NCI-H82 (cell line): ENCODE measurements around the gene HES1.

Experiments
- DNase-seq: peaks from one replicate; lab custom pipeline; 2025; lab: John Stamatoyannopoulos, UW

HES1 gene

GRCh38 chr3:194102436-194102835 lies 33.5 kb upstream of the HES1 start:
- DNase-seq: no peak

- DNase-seq: no peak
These were observed 32.4 kb upstream of the HES1 start for GRCh38 chr3:194103505-194103904.

- DNase-seq: peak; percentile 52
These were observed 31.8 kb upstream of the HES1 start for GRCh38 chr3:194103983-194104751.

- DNase-seq: no peak
These were observed 30.7 kb upstream of the HES1 start for GRCh38 chr3:194105292-194105691.

GRCh38 chr3:194107107-194107506 lies 28.8 kb upstream of the HES1 start:
- no peak for DNase-seq

GRCh38 chr3:194109192-194109863 lies 26.6 kb upstream of the HES1 start:
- DNase-seq: no peak

GRCh38 chr3:194110483-194110882 lies 25.5 kb upstream of the HES1 start:
- no peak for DNase-seq

GRCh38 chr3:194111336-194111735 lies 24.6 kb upstream of the HES1 start:
- DNase-seq: no peak

GRCh38 chr3:194112120-194113106 lies 23.5 kb upstream of the HES1 start:
- peak; percentile 49 for DNase-seq

GRCh38 chr3:194114123-194114522 lies 21.8 kb upstream of the HES1 start:
- DNase-seq: no peak

- no peak for DNase-seq
These were observed 18.7 kb upstream of the HES1 start for GRCh38 chr3:194117104-194117845.

GRCh38 chr3:194118920-194119319 lies 17.0 kb upstream of the HES1 start:
- DNase-seq: no peak

GRCh38 chr3:194119831-194120590 lies 15.9 kb upstream of the HES1 start:
- no peak for DNase-seq

- DNase-seq: no peak
These were observed 14.9 kb upstream of the HES1 start for GRCh38 chr3:194120789-194121770.

GRCh38 chr3:194121891-194122631 lies 13.9 kb upstream of the HES1 start:
- DNase-seq: no peak

- DNase-seq: no peak
These were observed 12.2 kb upstream of the HES1 start for GRCh38 chr3:194123726-194124125.

GRCh38 chr3:194124193-194124592 lies 11.8 kb upstream of the HES1 start:
- DNase-seq: no peak

- DNase-seq: no peak
These were observed 10.5 kb upstream of the HES1 start for GRCh38 chr3:194125442-194125841.

GRCh38 chr3:194126790-194127189 lies 9.2 kb upstream of the HES1 start:
- no peak for DNase-seq
